ENCODE measurements around the gene COL18A1.

DNA sequence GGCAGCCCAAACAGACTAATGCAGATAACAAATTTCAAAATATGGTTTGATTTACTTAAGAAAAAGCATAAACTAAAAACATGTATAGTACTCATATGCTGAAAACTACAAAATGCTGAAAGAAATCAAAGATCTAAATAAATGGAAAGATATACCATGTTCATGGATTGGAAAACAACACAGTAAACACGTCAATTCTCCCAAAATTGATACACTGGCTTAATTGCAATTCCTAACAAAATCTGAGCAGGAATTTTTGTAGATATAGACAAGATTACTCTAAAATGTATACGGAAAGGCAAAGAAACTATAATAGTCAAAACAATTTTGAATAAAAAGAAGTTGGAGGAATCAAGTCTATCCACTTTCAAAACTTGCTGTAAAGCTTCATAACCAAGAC, 116.3 kb downstream of the COL18A1 start:
- TF ChIP-seq, protein P1, sequence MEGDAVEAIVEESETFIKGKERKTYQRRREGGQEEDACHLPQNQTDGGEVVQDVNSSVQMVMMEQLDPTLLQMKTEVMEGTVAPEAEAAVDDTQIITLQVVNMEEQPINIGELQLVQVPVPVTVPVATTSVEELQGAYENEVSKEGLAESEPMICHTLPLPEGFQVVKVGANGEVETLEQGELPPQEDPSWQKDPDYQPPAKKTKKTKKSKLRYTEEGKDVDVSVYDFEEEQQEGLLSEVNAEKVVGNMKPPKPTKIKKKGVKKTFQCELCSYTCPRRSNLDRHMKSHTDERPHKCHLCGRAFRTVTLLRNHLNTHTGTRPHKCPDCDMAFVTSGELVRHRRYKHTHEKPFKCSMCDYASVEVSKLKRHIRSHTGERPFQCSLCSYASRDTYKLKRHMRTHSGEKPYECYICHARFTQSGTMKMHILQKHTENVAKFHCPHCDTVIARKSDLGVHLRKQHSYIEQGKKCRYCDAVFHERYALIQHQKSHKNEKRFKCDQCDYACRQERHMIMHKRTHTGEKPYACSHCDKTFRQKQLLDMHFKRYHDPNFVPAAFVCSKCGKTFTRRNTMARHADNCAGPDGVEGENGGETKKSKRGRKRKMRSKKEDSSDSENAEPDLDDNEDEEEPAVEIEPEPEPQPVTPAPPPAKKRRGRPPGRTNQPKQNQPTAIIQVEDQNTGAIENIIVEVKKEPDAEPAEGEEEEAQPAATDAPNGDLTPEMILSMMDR (optimal IDR thresholded peaks at IDR 0.05 in 1 of 3, IDR thresholded peaks at IDR 0.05 in 1 of 3, conservative IDR thresholded peaks at IDR 0.05 in 1 of 3; ENCODE audit: extremely low read depth in 1 of 3, insufficient read depth in 2 of 3, low read length in 3 of 3), result no peak
- TF ChIP-seq EZH2 (IDR thresholded peaks at IDR 0.05; ENCODE audit: low read length), result no peak

Measured in keratinocyte (primary cell).